ENCODE measurements around the gene C3orf38.

Gene C3orf38

GRCh38 chr3:88203642-88204055, 53.9 kb downstream of the C3orf38 start:
- H3K4me1 ChIP-seq (ENCODE audit: insufficient read depth, low read length) = no peaks in the 10 kb centered on the region
- no peak overlapping the region for H3K4me3 ChIP-seq (ENCODE audit: low read depth in 1 of 2, low read length in 2 of 2)
- H3K9ac ChIP-seq (ENCODE audit: low read length) = no peak overlapping the region
- H3K9me3 ChIP-seq (ENCODE audit: low read length) = no peaks in the 10 kb centered on the region
- H3K27me3 ChIP-seq (ENCODE audit: control insufficient read depth in 1 of 2, insufficient read depth in 2 of 2, low read length in 2 of 2) = no peaks in the 10 kb centered on the region
- no peaks in the 10 kb centered on the region for H3K36me3 ChIP-seq (ENCODE audit: insufficient read depth, low read length)
- H3K27ac ChIP-seq (ENCODE audit: low read depth, low read length) = no peak overlapping the region
